Sigmoid colon (tissue), 7 donors: ENCODE results near the gene ODAM. TPM values are rescaled to one million over a fixed set of nuclear protein-coding genes. Genes with fewer than 3 reads are reported as not detected.

Source experiments
- DNase-seq: peaks from one replicate; pipeline ENCODE4 v3.0.0-alpha.2; 2019
- H3K27ac ChIP-seq, 4 donors: fragments of 200-600 bp; sonication (generic); one replicate each; pipeline ENCODE4 v1.5.1; 2016 to 2019; ENCODE audit warnings: mild to moderate bottlenecking in 1 of 4
- H3K27me3 ChIP-seq, 3 donors: fragments of 200-600 bp; sonication (generic); one replicate each; pipeline ENCODE4 v1.5.1; 2019; ENCODE audit warnings: mild to moderate bottlenecking in 1 of 3
- H3K36me3 ChIP-seq, 4 donors: fragments of 200-600 bp; sonication (generic); one replicate each; pipeline ENCODE4 v1.5.1; 2016 to 2019
- H3K4me1 ChIP-seq, 4 donors: fragments of 200-600 bp; sonication (generic); one replicate each; pipeline ENCODE4 v1.5.1; 2017 to 2019
- H3K4me3 ChIP-seq, 4 donors: fragments of 200-600 bp; sonication (generic); one replicate each; pipeline ENCODE4 v1.5.1; 2017 to 2019; ENCODE audit warnings: mild to moderate bottlenecking in 2 of 4, moderate library complexity in 1 of 4
- H3K9me3 ChIP-seq, 4 donors: fragments of 200-600 bp in 3 of 4; sonication (generic) in 3 of 4; one replicate each; pipeline versions ENCODE4 v1.5.1 to v1.6.1; 2013 to 2019
- EP300 ChIP-seq, 4 donors: sonication (generic); formaldehyde crosslinking; IDR thresholded peaks; one replicate each; pipeline ENCODE4 v1.6.1; 2017; ENCODE audit warnings: antibody characterized with exemption in 4 of 4
- POLR2A ChIP-seq, 2 donors: fragments of 450-650 bp; IDR thresholded peaks; one replicate each; pipeline ENCODE4 v1.6.1; 2016; ENCODE audit warnings: antibody characterized with exemption in 2 of 2, mild to moderate bottlenecking in 2 of 2, moderate library complexity in 2 of 2
- POLR2AphosphoS5 ChIP-seq, 4 donors: sonication (generic); formaldehyde crosslinking; IDR thresholded peaks; one replicate each; pipeline ENCODE4 v1.6.1; 2017; ENCODE audit warnings: antibody characterized with exemption in 4 of 4
- WGBS, 2 donors: extraction: QIAGEN DNeasy Blood & Tissue Kit; methylation state at CpG; one replicate each; pipeline ENCODE4 v1.1.7; 2013; 5-methylcytosine and 5-hydroxymethylcytosine counted together
- intact Hi-C: fragments of 100-400 bp; cut with DNase I; formaldehyde crosslinking; loops from one replicate; pipeline ENCODE4 v1.15.1; 2023
- polyA plus RNA-seq, 3 donors: library from polyadenylated mRNA; stranded (reverse); fragments of 200-250 nt; gene quantifications; one replicate each; pipeline ENCODE4 v1.2.3, GENCODE V29; 2013
- total RNA-seq, 4 donors: library from RNA; depleted of rRNA; stranded (reverse); fragments of >200 nt; gene quantifications; one replicate each; pipeline ENCODE4 v1.1.0, GENCODE V29; 2016
- TF ChIP-seq, protein P1 (sequence below), 4 experiments: fragments of 450-650 bp in 3 of 4; fragments of 200-600 bp in 1 of 4; IDR thresholded peaks; one replicate each; pipeline ENCODE4 v1.5.1; 2016 to 2019; ENCODE audit warnings: antibody characterized with exemption in 4 of 4, mild to moderate bottlenecking in 3 of 4, moderate library complexity in 2 of 4
- donor health status: healthy with polysubstance abuse.
- donor health status: Bipolar disorder and iron deficiency.
- donor health status: healthy.

ODAM gene
- total RNA-seq = 1 to 10 TPM; 4.3 to 6.4 (median 5.5) TPM
- polyA plus RNA-seq = 1 to 10 TPM in 1 of 3 donors, not detected in 2; 8.3 TPM

- no peaks in the 10 kb centered on the region for H3K4me1 ChIP-seq
- no peaks in the 10 kb centered on the region for H3K36me3 ChIP-seq
- no peaks in the 10 kb centered on the region for H3K9me3 ChIP-seq
- H3K27ac ChIP-seq = no peak within 1 kb of the TSS
- H3K27me3 ChIP-seq = no peaks in the 10 kb centered on the region
- no peak within 1 kb of the TSS for H3K4me3 ChIP-seq
- WGBS, 2 donors = 92 to 94% methylated on average over 1 of the region's 1 CpG
- DNase-seq = no peak
- intact Hi-C loops = no loop called here
- TF ChIP-seq, protein P1, sequence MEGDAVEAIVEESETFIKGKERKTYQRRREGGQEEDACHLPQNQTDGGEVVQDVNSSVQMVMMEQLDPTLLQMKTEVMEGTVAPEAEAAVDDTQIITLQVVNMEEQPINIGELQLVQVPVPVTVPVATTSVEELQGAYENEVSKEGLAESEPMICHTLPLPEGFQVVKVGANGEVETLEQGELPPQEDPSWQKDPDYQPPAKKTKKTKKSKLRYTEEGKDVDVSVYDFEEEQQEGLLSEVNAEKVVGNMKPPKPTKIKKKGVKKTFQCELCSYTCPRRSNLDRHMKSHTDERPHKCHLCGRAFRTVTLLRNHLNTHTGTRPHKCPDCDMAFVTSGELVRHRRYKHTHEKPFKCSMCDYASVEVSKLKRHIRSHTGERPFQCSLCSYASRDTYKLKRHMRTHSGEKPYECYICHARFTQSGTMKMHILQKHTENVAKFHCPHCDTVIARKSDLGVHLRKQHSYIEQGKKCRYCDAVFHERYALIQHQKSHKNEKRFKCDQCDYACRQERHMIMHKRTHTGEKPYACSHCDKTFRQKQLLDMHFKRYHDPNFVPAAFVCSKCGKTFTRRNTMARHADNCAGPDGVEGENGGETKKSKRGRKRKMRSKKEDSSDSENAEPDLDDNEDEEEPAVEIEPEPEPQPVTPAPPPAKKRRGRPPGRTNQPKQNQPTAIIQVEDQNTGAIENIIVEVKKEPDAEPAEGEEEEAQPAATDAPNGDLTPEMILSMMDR (IDR thresholded peaks at IDR 0.05) = no peak
- TF ChIP-seq POLR2A (IDR thresholded peaks at IDR 0.05) (no peak), POLR2AphosphoS5 (IDR thresholded peaks at IDR 0.05) (no peak)
Measured at GRCh38 chr4:70195425-70195824, at the start of gene ODAM. Gene ODAM (plus strand): TSS chr4:70195725. CDS start chr4:70196544, 819 bp downstream.

GRCh38 chr4:70151271-70151670, 44.3 kb upstream of the ODAM start:
- no peak for DNase-seq
- intact Hi-C loops = no loop called here
- H3K4me3 ChIP-seq = no peak overlapping the region
- H3K4me1 ChIP-seq = no peaks in the 10 kb centered on the region
- 62 to 68% methylated on average over 3 of the region's 3 CpGs for WGBS, 2 donors
- no peaks in the 10 kb centered on the region for H3K27me3 ChIP-seq
- H3K27ac ChIP-seq = no peak overlapping the region
- TF ChIP-seq, protein P1 (IDR thresholded peaks at IDR 0.05) = no peak
- TF ChIP-seq POLR2A (IDR thresholded peaks at IDR 0.05) (no peak), POLR2AphosphoS5 (IDR thresholded peaks at IDR 0.05) (no peak), EP300 (IDR thresholded peaks at IDR 0.05) (no peak)
- H3K36me3 ChIP-seq = no peaks in the 10 kb centered on the region
- H3K9me3 ChIP-seq = no peaks in the 10 kb centered on the region

DNA sequence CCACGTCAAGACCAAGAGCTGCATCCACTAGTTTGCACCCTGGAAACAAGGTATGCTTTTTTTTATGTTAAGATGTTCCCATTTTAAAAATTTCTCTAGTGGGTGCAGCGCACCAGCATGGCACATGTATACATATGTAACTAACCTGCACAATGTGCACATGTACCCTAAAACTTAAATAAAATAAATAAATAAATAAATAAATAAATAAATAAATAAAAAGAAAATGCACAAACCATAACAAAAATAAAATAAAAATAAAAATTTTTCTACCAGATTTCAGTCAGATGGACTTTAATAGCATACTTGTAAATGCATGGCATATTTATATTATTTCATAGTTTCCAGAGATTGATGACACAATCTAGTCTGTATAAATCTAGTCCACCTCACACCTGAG, 43.4 kb upstream of the ODAM start:
- TF ChIP-seq, protein P1 (IDR thresholded peaks at IDR 0.05) = no peak
- no peak for TF ChIP-seq EP300 (IDR thresholded peaks at IDR 0.05)
- no peak for TF ChIP-seq POLR2A (IDR thresholded peaks at IDR 0.05)
- TF ChIP-seq POLR2AphosphoS5 (IDR thresholded peaks at IDR 0.05) = no peak
- no peaks in the 10 kb centered on the region for H3K36me3 ChIP-seq
- DNase-seq = no peak
- no peaks in the 10 kb centered on the region for H3K4me1 ChIP-seq
- H3K27ac ChIP-seq = no peak overlapping the region
- no peak overlapping the region for H3K4me3 ChIP-seq
- no peaks in the 10 kb centered on the region for H3K27me3 ChIP-seq
- H3K9me3 ChIP-seq = no peaks in the 10 kb centered on the region
- intact Hi-C loops = no loop called here
- 86 to 95% methylated on average over 2 of the region's 2 CpGs for WGBS, 2 donors

DNA sequence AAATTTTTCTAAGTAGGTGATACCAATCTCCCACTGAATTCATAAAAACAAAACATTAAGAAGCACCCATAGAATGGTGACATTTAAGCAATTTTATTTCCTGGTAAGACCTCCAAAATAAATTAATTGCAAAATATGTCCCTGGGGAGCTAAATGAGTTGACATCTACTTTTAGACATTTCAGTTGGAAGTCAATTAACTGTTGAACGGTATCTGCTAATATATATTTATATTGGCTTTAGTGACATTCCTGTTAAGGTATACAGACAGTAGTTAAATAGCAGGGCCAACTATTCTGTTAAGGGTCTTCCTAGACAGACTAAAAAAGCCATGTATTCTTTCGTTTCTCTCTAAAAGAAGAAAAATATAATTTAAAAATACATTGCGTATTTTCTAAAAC, 41.6 kb upstream of the ODAM start, which contains the start of gene PRR27:
Gene PRR27, plus strand, starts transcription at position 301 of the 400 bp plus-strand sequence. CDS start 139 bp downstream, outside the sequence.
- no peaks in the 10 kb centered on the region for H3K9me3 ChIP-seq
- intact Hi-C loops = no loop called here
- no peak within 1 kb of the TSS for H3K4me3 ChIP-seq
- TF ChIP-seq POLR2A (IDR thresholded peaks at IDR 0.05) (no peak), POLR2AphosphoS5 (IDR thresholded peaks at IDR 0.05) (no peak), EP300 (IDR thresholded peaks at IDR 0.05) (no peak)
- TF ChIP-seq, protein P1 (IDR thresholded peaks at IDR 0.05) = no peak
- no peak for DNase-seq
- no peak within 1 kb of the TSS for H3K27ac ChIP-seq
- H3K4me1 ChIP-seq = no peaks in the 10 kb centered on the region
- H3K27me3 ChIP-seq = no peaks in the 10 kb centered on the region
- WGBS, 2 donors = 90 to 93% methylated on average over 3 of the region's 3 CpGs
- no peaks in the 10 kb centered on the region for H3K36me3 ChIP-seq

- no peak for DNase-seq
- 18 to 52% methylated on average over 2 of the region's 2 CpGs for whole genome bisulfite sequencing, 2 donors
- Histone ChIP-seq H3K4me3 (no peak overlapping the region), H3K4me1 (no peaks in the 10 kb centered on the region), H3K27me3 (no peaks in the 10 kb centered on the region), H3K36me3 (no peaks in the 10 kb centered on the region), H3K9me3 (no peaks in the 10 kb centered on the region), H3K27ac (no peak overlapping the region)
- intact Hi-C loops = no loop called here
- TF ChIP-seq POLR2AphosphoS5 (IDR thresholded peaks at IDR 0.05) = no peak
- no peak for TF ChIP-seq EP300 (IDR thresholded peaks at IDR 0.05)
- TF ChIP-seq, protein P1 (IDR thresholded peaks at IDR 0.05) = no peak
- no peak for TF ChIP-seq POLR2A (IDR thresholded peaks at IDR 0.05)
Measured at GRCh38 chr4:70158576-70158975, 36.9 kb upstream of the ODAM start.
